ENCODE data around the gene PRDM10.
A peak's percentile ranks its signal among the peaks of the same experiment; 100 is the strongest.

The PRDM10 gene

DNA sequence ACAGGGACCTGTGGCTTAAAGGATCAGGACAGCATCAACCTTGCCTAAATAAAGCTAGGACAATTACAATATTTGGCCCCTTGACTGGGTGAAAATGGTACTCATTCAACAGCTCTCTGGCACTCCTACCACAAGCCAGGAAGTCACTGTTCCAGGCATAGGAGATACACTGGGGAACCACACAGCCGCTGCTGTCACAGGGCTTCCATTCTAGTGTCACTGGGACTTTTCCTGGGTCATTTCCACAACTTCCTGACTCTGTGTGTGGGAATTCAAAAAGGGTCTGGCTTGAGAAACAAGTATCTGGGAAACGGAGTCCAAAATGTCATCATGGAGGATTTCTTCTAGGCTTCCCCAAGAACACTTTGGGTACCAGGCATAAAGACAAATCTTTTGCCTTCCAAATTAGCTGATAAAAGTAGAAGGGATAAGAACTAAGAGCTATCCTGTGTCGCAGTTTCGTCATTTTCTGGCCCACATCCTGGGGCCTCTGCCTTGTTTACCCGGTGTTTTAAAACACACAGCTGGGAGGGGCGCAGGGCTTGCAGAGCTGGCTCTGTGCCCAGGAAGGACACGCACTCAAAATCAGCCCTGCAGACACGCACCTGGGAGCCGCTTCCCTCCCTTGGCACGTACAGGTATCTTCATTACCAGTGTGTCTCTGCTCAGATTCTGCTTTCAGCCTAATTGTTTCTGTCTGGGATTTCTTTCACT lies 149.0 kb downstream of the PRDM10 start:
- no peak for TF ChIP-seq CTCF (conservative IDR thresholded peaks at IDR 0.05)
- TF ChIP-seq ZFX (IDR thresholded peaks at IDR 0.05) = no peak
- peak overlapping the region; percentile 90 for H3K27ac ChIP-seq

GRCh38 chr11:129852125-129852740 lies 150.4 kb downstream of the PRDM10 start:
- peak overlapping the region; percentile 90; the same call in 1 of the 2 replicates for H3K27ac ChIP-seq
- no peak for TF ChIP-seq ZFX (IDR thresholded peaks at IDR 0.05)
- no peak for TF ChIP-seq CTCF (conservative IDR thresholded peaks at IDR 0.05)
